Trophoblast cell (in vitro differentiated cells and primary cell): Measurements from ENCODE around the gene CILP.

ENCODE experiments used
- DNase-seq, 2 donors: peaks; one replicate each; pipeline ENCODE4 v3.0.0-alpha.2; 2016
- H2AFZ ChIP-seq: 2 replicates; pipeline ENCODE4 v1.6.1; 2013; ENCODE audit warnings: low read length, moderate library complexity, mild to moderate bottlenecking; ENCODE audit not compliant: insufficient read depth, poor library complexity
- H2AK5ac ChIP-seq: 2 replicates; pipeline ENCODE4 v1.6.1; 2013; ENCODE audit warnings: mild to moderate bottlenecking, low read length
- H2BK120ac ChIP-seq: 2 replicates; pipeline ENCODE4 v1.6.1; 2013; ENCODE audit warnings: low read length, mild to moderate bottlenecking, moderate library complexity; ENCODE audit not compliant: insufficient read depth, poor library complexity
- H2BK12ac ChIP-seq: 2 replicates; pipeline ENCODE4 v1.6.1; 2013; ENCODE audit warnings: mild to moderate bottlenecking, low read length, moderate library complexity
- H2BK5ac ChIP-seq: 2 replicates; pipeline ENCODE4 v1.6.1; 2013; ENCODE audit warnings: low read length, low read depth, moderate library complexity, mild to moderate bottlenecking; ENCODE audit not compliant: poor library complexity
- H3K14ac ChIP-seq: 2 replicates; pipeline ENCODE4 v1.6.1; 2013; ENCODE audit warnings: mild to moderate bottlenecking, low read length
- H3K18ac ChIP-seq: 2 replicates; pipeline ENCODE4 v1.6.1; 2013; ENCODE audit warnings: mild to moderate bottlenecking, low read length
- H3K23ac ChIP-seq: 2 replicates; pipeline ENCODE4 v1.6.1; 2013; ENCODE audit warnings: low read length
- H3K27ac ChIP-seq: 2 replicates; pipeline ENCODE4 v1.5.1; 2013; ENCODE audit warnings: low read depth, mild to moderate bottlenecking, inconsistent platforms, low read length, moderate library complexity
- H3K27me3 ChIP-seq: 2 replicates; pipeline ENCODE4 v1.6.1; 2013; ENCODE audit warnings: inconsistent platforms, mild to moderate bottlenecking, low read length, moderate library complexity; ENCODE audit not compliant: insufficient read depth
- H3K36me3 ChIP-seq, 2 experiments: 1 replicate in 1 of 2; 2 replicates in 1 of 2; pipeline ENCODE4 v1.6.1; 2013; ENCODE audit warnings: low read length in 2 of 2, mild to moderate bottlenecking in 2 of 2, moderate library complexity in 1 of 2; ENCODE audit not compliant: insufficient read depth in 2 of 2, control insufficient read depth in 1 of 2
- H3K4ac ChIP-seq: 2 replicates; pipeline ENCODE4 v1.6.1; 2013; ENCODE audit warnings: low read depth, mild to moderate bottlenecking, low read length, moderate library complexity
- H3K4me1 ChIP-seq, 2 experiments: 1 replicate in 1 of 2; 2 replicates in 1 of 2; pipeline ENCODE4 v1.6.1; 2013; ENCODE audit warnings: low read length in 2 of 2, mild to moderate bottlenecking in 2 of 2, moderate library complexity in 1 of 2; ENCODE audit not compliant: insufficient read depth in 2 of 2, control insufficient read depth in 1 of 2
- H3K4me2 ChIP-seq: 2 replicates; pipeline ENCODE4 v1.6.1; 2013; ENCODE audit warnings: inconsistent platforms, mild to moderate bottlenecking, low read length, moderate library complexity
- H3K4me3 ChIP-seq: 2 replicates; pipeline ENCODE4 v1.5.1; 2013; ENCODE audit warnings: mild to moderate bottlenecking, low read depth, low read length, inconsistent platforms
- H3K79me1 ChIP-seq: one replicate; pipeline ENCODE4 v1.6.1; 2013; ENCODE audit warnings: low read length
- H3K79me2 ChIP-seq: 2 replicates; pipeline ENCODE4 v1.6.1; 2013; ENCODE audit warnings: low read length, mild to moderate bottlenecking; ENCODE audit not compliant: control insufficient read depth, insufficient read depth, poor library complexity
- H3K9ac ChIP-seq: 2 replicates; pipeline ENCODE4 v1.6.1; 2013; ENCODE audit warnings: mild to moderate bottlenecking, low read length
- H3K9me3 ChIP-seq: 2 replicates; pipeline ENCODE4 v1.6.1; 2013; ENCODE audit warnings: low read depth, mild to moderate bottlenecking, control low read depth, inconsistent platforms, low read length; ENCODE audit not compliant: insufficient read depth
- H4K12ac ChIP-seq: 2 replicates; pipeline ENCODE4 v1.6.1; 2013; ENCODE audit warnings: low read depth, mild to moderate bottlenecking, low read length, moderate library complexity
- H4K8ac ChIP-seq: 2 replicates; pipeline ENCODE4 v1.6.1; 2013; ENCODE audit warnings: low read depth, mild to moderate bottlenecking, low read length, moderate library complexity
- H4K91ac ChIP-seq: one replicate; pipeline ENCODE4 v1.6.1; 2013; ENCODE audit warnings: low read depth, mild to moderate bottlenecking, low read length, moderate library complexity
- WGBS: extraction: QIAGEN DNeasy Blood & Tissue Kit; methylation state at CpG from one replicate; pipeline ENCODE4 v1.1.7; 2013; ENCODE audit warnings: missing lambda C conversion rate; ENCODE audit not compliant: insufficient read length, insufficient coverage; ENCODE audit errors: extremely low coverage; 5-methylcytosine and 5-hydroxymethylcytosine counted together

CILP gene

DNA sequence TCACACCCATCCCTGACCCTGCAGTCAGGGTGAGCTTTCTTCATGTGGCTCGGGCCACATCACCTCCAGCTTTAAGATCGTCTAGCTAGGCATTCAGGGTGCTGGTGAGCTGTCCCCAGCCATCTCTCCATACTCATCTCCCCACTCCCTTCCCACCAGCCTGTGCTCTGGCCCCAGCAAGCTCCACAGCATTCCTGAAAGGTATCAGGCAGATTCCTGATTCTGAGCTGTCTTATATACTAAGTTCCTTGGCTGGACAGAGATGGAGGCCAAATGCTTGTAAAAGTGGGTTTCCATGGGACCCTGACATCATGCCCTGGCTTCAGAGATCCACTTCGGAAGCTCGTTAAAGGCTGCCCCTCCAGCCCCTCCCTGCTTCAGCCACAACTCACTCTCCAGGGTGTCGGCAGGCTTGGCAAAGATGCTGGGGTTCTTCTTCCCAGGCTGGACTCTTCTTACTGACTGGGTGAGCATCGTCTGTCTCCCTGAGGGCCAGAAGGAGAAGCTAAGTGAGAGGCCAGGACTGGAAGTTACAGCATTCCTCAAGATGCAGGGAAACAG lies 3.9 kb downstream of the CILP start:
- H2BK5ac ChIP-seq, result no peak overlapping the region
- no peaks in the 10 kb centered on the region for H3K36me3 ChIP-seq
- H3K9ac ChIP-seq, result no peak overlapping the region
- no peaks in the 10 kb centered on the region for H3K4me1 ChIP-seq
- H2AFZ ChIP-seq, result no peak overlapping the region
- no peaks in the 10 kb centered on the region for H3K79me1 ChIP-seq
- H3K27me3 ChIP-seq, result no peaks in the 10 kb centered on the region
- H4K12ac ChIP-seq, result no peak overlapping the region
- no peak overlapping the region for H4K8ac ChIP-seq
- H3K14ac ChIP-seq, result no peak overlapping the region
- no peak overlapping the region for H3K27ac ChIP-seq
- no peak overlapping the region for H3K4ac ChIP-seq
- no peak overlapping the region for H2BK12ac ChIP-seq
- H4K91ac ChIP-seq, result no peak overlapping the region
- H3K4me2 ChIP-seq, result no peak overlapping the region
- no peaks in the 10 kb centered on the region for H3K79me2 ChIP-seq
- no CpG with 5 or more reads among the region's 6 CpGs for WGBS
- DNase-seq, result peak; percentile 42 to 67
- H3K4me3 ChIP-seq, result no peak overlapping the region
- no peaks in the 10 kb centered on the region for H3K9me3 ChIP-seq
- H2AK5ac ChIP-seq, result no peak overlapping the region
- H3K18ac ChIP-seq, result no peak overlapping the region
- no peak overlapping the region for H2BK120ac ChIP-seq
- no peak overlapping the region for H3K23ac ChIP-seq

DNA sequence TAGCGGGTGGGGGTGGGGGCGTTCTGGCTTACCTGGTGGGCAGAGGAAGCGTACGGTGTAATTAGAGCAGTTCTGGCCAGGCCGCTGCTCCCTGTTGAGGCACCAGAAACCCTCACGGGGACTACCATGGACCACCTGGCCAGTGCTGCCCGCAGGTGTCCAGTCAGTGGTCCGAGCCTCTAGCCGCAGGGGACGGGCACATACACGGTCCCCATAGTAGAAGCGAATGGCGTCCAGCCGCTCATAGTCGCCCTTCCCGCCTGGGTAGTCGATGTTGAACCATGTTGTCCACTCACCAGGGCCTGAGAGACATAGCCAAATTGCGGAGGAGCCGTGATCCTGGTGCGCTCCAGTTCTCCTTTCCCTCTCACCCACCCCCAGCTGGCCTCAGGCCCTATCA lies 4.5 kb downstream of the CILP start:
- Histone ChIP-seq H3K4me2 (no peak overlapping the region), H2AFZ (no peak overlapping the region), H3K79me2 (no peaks in the 10 kb centered on the region), H3K14ac (no peak overlapping the region), H3K23ac (no peak overlapping the region), H3K4me3 (no peak overlapping the region), H3K79me1 (no peaks in the 10 kb centered on the region), H3K9ac (no peak overlapping the region), H3K27me3 (no peaks in the 10 kb centered on the region), H3K36me3 (no peaks in the 10 kb centered on the region), H3K9me3 (no peaks in the 10 kb centered on the region), H2BK12ac (no peak overlapping the region), H2AK5ac (no peak overlapping the region), H3K18ac (no peak overlapping the region), H4K8ac (no peak overlapping the region), H3K4ac (no peak overlapping the region), H4K12ac (no peak overlapping the region), H2BK120ac (no peak overlapping the region), H4K91ac (no peak overlapping the region), H3K4me1 (no peaks in the 10 kb centered on the region), H2BK5ac (no peak overlapping the region), H3K27ac (no peak overlapping the region)
- no CpG with 5 or more reads among the region's 20 CpGs for WGBS
- DNase-seq, result no peak

DNA sequence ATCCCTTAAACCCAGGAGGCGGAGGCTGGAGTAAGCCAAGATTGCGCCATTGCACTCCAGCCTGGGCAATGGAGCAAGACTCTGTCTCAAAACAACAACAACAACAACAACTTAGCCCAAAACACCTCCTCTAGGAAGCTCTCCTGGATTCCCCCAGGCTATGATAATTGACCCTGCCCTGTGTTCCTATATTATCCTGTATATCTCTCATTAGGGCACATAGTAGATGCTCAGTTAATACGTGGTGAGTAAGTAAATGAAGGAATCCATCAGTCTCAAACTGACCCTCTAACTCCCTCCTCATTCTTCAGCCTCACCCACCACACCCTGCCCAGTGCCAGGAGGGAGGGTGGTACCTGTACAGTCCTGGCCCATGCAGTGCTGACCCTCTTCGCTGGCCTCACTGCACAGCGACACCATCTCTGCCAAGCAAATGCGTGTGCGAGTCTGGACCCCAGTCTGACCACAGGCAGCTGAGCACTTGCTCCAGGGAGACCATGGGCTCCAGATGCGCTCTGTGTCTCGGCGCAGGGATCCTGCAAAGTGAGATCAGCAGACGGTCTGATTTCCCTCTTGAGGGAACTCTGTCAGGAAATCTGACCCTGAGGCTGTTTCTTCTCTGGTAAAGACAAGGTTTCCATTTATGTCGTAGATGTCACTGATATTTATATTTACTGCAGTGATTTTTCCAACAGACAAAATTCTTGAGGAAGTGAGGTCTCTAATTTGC lies 6.2 kb downstream of the CILP start:
- Histone ChIP-seq H3K79me1 (no peaks in the 10 kb centered on the region), H2BK120ac (no peak overlapping the region), H2BK12ac (no peak overlapping the region), H2AFZ (no peak overlapping the region), H3K27me3 (no peaks in the 10 kb centered on the region), H3K4me3 (no peak overlapping the region), H3K4me1 (no peaks in the 10 kb centered on the region), H3K18ac (no peak overlapping the region), H3K36me3 (no peaks in the 10 kb centered on the region), H3K23ac (no peak overlapping the region), H3K4me2 (no peak overlapping the region), H2AK5ac (no peak overlapping the region), H2BK5ac (no peak overlapping the region), H3K9me3 (no peaks in the 10 kb centered on the region), H3K27ac (no peak overlapping the region), H3K14ac (no peak overlapping the region), H3K4ac (no peak overlapping the region), H3K9ac (no peak overlapping the region), H4K8ac (no peak overlapping the region), H3K79me2 (no peaks in the 10 kb centered on the region), H4K91ac (no peak overlapping the region), H4K12ac (no peak overlapping the region)
- no CpG with 5 or more reads among the region's 12 CpGs for WGBS
- peak in 1 of 2 donors; percentile 18 for DNase-seq

DNA sequence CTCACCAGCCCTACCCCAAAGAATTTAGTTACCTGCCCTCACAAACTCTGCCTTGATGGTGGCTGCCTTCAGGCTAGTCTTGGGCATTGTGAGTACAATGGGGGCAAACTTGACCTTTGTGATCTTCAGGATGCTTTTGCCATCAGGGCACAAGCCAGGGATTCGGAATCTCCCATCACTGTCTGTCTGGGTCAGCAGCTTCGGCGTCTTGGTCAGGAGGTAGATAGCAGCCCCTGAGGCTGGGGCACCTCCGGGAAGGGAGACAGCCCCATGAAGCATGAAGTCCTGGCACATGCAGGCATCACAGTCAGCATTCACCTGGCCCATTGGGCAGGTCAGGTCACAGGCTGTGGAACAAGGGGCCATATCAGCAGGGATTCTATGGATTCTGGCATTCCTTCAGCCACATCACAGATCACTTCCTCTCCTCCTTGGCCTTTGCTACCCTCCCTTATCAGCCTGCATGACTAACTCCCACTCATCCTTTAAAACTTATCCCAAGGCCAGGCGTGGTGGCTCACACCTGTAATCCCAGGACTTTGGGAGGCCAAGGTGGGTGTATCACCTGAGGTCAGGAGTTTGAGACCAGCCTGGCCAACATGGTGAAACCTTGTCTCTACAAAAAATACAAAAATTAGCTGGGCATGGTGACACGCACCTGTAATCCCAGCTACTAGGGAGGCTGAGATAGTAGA lies 6.9 kb downstream of the CILP start:
- WGBS, result no CpG with 5 or more reads among the region's 6 CpGs
- no peak overlapping the region for H3K27ac ChIP-seq

More for the DNA sequence above, 6.9 kb downstream of the CILP start:
- Histone ChIP-seq H4K12ac (no peak overlapping the region), H3K4me2 (no peak overlapping the region), H2AFZ (no peak overlapping the region), H3K23ac (no peak overlapping the region), H4K91ac (no peak overlapping the region), H3K79me1 (no peaks in the 10 kb centered on the region), H3K4ac (no peak overlapping the region), H3K4me3 (no peak overlapping the region), H3K18ac (no peak overlapping the region), H3K9ac (no peak overlapping the region), H3K9me3 (no peaks in the 10 kb centered on the region), H3K14ac (no peak overlapping the region), H2BK5ac (no peak overlapping the region), H4K8ac (no peak overlapping the region), H3K79me2 (no peaks in the 10 kb centered on the region), H3K36me3 (no peaks in the 10 kb centered on the region), H3K4me1 (no peaks in the 10 kb centered on the region), H2BK12ac (no peak overlapping the region), H2BK120ac (no peak overlapping the region), H3K27me3 (no peaks in the 10 kb centered on the region), H2AK5ac (no peak overlapping the region)
- DNase-seq, result peak; percentile 66 to 67
